Measurements from ENCODE around the gene ERI3.

ERI3 gene

DNA sequence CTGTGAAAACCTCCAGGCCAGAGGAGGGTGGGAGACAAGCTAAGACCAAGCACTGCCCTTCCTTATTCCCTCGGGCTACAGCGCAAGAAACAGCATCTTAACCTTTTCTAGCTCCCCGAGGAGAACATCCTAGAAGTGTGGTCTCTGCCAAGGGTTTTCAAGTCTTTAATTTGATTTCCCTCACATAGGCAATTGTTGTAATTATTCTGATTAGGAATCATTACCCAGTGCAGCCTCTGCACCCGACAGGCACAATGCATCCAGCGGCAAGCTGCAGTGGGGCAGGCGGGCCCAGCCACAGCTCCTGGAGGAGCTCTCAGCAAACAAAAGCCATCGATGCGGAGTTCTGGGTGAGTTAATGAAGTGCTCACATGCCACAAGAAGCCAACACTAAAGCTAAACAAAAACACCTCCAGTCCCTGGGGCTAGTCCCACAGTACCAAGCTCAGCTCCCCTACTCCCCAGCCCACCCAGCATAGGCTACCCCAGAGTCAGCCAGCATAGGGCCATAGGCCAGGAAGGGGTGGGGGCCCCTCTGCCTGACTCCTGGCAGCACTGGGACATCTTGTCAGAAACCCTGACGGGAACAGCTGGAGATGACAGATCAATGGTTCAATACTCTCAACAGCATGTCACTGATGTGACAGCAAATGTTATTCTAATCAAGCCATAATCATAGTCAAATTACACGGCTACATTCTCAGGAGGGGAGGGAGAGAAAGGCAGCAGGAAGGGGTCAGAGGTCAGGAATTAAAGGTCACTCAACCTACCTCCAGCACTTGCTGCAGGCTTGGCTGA, 42.5 kb downstream of the ERI3 start:
- Histone ChIP-seq H3K4me2 (ENCODE audit: low read depth, low read length, poor library complexity, severe bottlenecking) (no peak overlapping the region), H3K36me3 (ENCODE audit: low read length) (no peaks in the 10 kb centered on the region), H3K9me3 (ENCODE audit: insufficient read depth, low read length) (no peaks in the 10 kb centered on the region), H3K27ac (ENCODE audit: low read depth, low read length) (no peak overlapping the region), H4K20me1 (ENCODE audit: low read depth, low read length) (no peaks in the 10 kb centered on the region), H2AFZ (ENCODE audit: low read depth, low read length, severe bottlenecking) (no peak overlapping the region), H3K27me3 (ENCODE audit: low read length) (no peaks in the 10 kb centered on the region), H3F3A (ENCODE audit: insufficient read depth) (no peaks in the 10 kb centered on the region), H3K9me2 (replicated peaks; ENCODE audit: insufficient read depth, low read length) (no peaks in the 10 kb centered on the region), H3K4me3 (ENCODE audit: insufficient read depth, low read length, poor library complexity, severe bottlenecking) (no peak overlapping the region), H3K79me2 (ENCODE audit: insufficient read depth, low read length) (no peaks in the 10 kb centered on the region), H3K9ac (ENCODE audit: low read length) (no peak overlapping the region)
- TF ChIP-seq CTCF (IDR thresholded peaks at IDR 0.05; ENCODE audit: insufficient read depth, low read length, poor library complexity, severe bottlenecking), result no peak
- no peak for TF ChIP-seq EZH2phosphoT487 (conservative IDR thresholded peaks at IDR 0.05; ENCODE audit: low read length)

- Histone ChIP-seq H3K9ac (ENCODE audit: low read length) (no peak overlapping the region), H3K27ac (ENCODE audit: low read depth, low read length) (no peak overlapping the region), H3F3A (ENCODE audit: insufficient read depth) (no peaks in the 10 kb centered on the region), H3K4me3 (ENCODE audit: insufficient read depth, low read length, poor library complexity, severe bottlenecking) (no peak overlapping the region), H3K9me3 (ENCODE audit: insufficient read depth, low read length) (no peaks in the 10 kb centered on the region), H2AFZ (ENCODE audit: low read depth, low read length, severe bottlenecking) (no peak overlapping the region), H3K27me3 (ENCODE audit: low read length) (no peaks in the 10 kb centered on the region), H3K4me2 (ENCODE audit: low read depth, low read length, poor library complexity, severe bottlenecking) (no peak overlapping the region), H3K79me2 (ENCODE audit: insufficient read depth, low read length) (no peaks in the 10 kb centered on the region), H4K20me1 (ENCODE audit: low read depth, low read length) (no peaks in the 10 kb centered on the region), H3K9me2 (replicated peaks; ENCODE audit: insufficient read depth, low read length) (no peaks in the 10 kb centered on the region), H3K36me3 (ENCODE audit: low read length) (no peaks in the 10 kb centered on the region)
- no peak for TF ChIP-seq CTCF (IDR thresholded peaks at IDR 0.05; ENCODE audit: insufficient read depth, low read length, poor library complexity, severe bottlenecking)
- no peak for TF ChIP-seq EZH2phosphoT487 (conservative IDR thresholded peaks at IDR 0.05; ENCODE audit: low read length)
These were observed 45.1 kb downstream of the ERI3 start for GRCh38 chr1:44310006-44310405.

DNA sequence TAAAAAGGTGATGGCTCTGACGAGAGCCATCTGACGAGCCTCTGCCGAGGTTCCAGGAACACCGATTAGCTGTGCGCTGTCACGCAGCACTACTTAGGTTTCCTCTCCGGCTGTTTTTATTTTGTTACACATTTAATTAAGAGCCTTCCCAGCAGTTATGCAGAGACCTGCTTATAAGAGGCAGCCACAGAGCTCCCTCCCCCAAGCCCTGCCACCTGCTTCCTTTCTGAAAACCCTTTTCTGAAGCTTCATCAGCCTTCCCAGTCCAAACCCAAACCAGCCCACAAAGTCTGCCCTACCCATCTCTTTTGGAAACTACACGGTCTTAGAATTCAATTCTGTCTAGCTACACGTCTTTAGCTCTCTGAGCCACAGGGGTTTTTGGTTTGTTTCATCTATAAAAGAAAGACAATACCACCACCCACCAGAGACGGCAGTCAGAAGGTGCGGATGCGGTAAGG, 49.1 kb downstream of the ERI3 start:
- Histone ChIP-seq H3K4me3 (ENCODE audit: insufficient read depth, low read length, poor library complexity, severe bottlenecking) (no peak overlapping the region), H3K27me3 (ENCODE audit: low read length) (no peaks in the 10 kb centered on the region), H3K79me2 (ENCODE audit: insufficient read depth, low read length) (no peaks in the 10 kb centered on the region), H3K9me3 (ENCODE audit: insufficient read depth, low read length) (no peaks in the 10 kb centered on the region), H3K9ac (ENCODE audit: low read length) (no peak overlapping the region), H3K36me3 (ENCODE audit: low read length) (no peaks in the 10 kb centered on the region), H3F3A (ENCODE audit: insufficient read depth) (no peaks in the 10 kb centered on the region), H3K9me2 (replicated peaks; ENCODE audit: insufficient read depth, low read length) (no peaks in the 10 kb centered on the region), H4K20me1 (ENCODE audit: low read depth, low read length) (no peaks in the 10 kb centered on the region), H3K4me2 (ENCODE audit: low read depth, low read length, poor library complexity, severe bottlenecking) (no peak overlapping the region), H2AFZ (ENCODE audit: low read depth, low read length, severe bottlenecking) (no peak overlapping the region), H3K27ac (ENCODE audit: low read depth, low read length) (no peak overlapping the region)
- TF ChIP-seq CTCF (IDR thresholded peaks at IDR 0.05; ENCODE audit: insufficient read depth, low read length, poor library complexity, severe bottlenecking) (no peak), EZH2phosphoT487 (conservative IDR thresholded peaks at IDR 0.05; ENCODE audit: low read length) (no peak)

Data from SU-DHL-6 (cell line).